OCI-LY7 (cell line): ENCODE results near the gene ZG16B.

Experiments used
- EZH2phosphoT487 ChIP-seq: fragments of 200-600 bp; sonication (generic); IDR thresholded peaks from 2 replicates; pipeline ENCODE4 v1.6.1; 2018; ENCODE audit warnings: low read depth, borderline replicate concordance, mild to moderate bottlenecking, mixed run types, antibody characterized with exemption, low read length, moderate library complexity, mixed read lengths
- TF ChIP-seq, protein P1 (sequence below): fragments of 200-600 bp; sonication (generic); conservative IDR thresholded peaks from 2 replicates; pipeline ENCODE4 v1.5.1; 2014; ENCODE audit warnings: mild to moderate bottlenecking, antibody characterized with exemption, low read length, moderate library complexity, mixed read lengths

DNA sequence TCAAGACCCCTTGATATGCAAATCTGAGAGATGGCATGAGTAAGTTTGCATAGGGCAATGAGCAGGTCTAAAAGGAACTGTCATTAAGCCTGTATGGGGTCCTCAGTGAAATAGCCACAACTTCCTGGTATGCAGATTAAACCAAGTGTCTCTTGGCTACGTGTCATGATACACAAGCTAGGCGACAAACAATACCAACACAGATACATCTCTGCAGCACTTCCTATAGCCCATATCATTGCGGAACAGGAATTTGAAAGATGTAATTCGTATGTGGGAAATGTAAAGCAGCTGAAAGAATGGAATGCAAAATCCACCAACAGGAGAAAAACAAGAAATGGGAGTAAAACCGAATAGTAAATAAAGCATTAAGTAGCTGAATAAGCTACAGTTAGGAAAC is 15.0 kb downstream of the ZG16B start:
- TF ChIP-seq, protein P1, sequence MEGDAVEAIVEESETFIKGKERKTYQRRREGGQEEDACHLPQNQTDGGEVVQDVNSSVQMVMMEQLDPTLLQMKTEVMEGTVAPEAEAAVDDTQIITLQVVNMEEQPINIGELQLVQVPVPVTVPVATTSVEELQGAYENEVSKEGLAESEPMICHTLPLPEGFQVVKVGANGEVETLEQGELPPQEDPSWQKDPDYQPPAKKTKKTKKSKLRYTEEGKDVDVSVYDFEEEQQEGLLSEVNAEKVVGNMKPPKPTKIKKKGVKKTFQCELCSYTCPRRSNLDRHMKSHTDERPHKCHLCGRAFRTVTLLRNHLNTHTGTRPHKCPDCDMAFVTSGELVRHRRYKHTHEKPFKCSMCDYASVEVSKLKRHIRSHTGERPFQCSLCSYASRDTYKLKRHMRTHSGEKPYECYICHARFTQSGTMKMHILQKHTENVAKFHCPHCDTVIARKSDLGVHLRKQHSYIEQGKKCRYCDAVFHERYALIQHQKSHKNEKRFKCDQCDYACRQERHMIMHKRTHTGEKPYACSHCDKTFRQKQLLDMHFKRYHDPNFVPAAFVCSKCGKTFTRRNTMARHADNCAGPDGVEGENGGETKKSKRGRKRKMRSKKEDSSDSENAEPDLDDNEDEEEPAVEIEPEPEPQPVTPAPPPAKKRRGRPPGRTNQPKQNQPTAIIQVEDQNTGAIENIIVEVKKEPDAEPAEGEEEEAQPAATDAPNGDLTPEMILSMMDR: no peak
- no peak for TF ChIP-seq EZH2phosphoT487
